ENCODE measurements around the gene FBXO41.

FBXO41 gene

GRCh38 chr2:73262108-73262651, 22.1 kb downstream of the FBXO41 start:
- H3K4me3 ChIP-seq (ENCODE audit: low read length) = no peak overlapping the region
- no peak for TF ChIP-seq ZNF274 (IDR thresholded peaks at IDR 0.05; ENCODE audit: low read depth, low read length)

- H3K4me3 ChIP-seq (ENCODE audit: low read length) = no peak overlapping the region
- TF ChIP-seq ZNF274 (IDR thresholded peaks at IDR 0.05; ENCODE audit: low read depth, low read length) = no peak
These were observed 23.8 kb downstream of the FBXO41 start for GRCh38 chr2:73260338-73260984.

- no peak for TF ChIP-seq ZNF274 (IDR thresholded peaks at IDR 0.05; ENCODE audit: low read depth, low read length)
- H3K4me3 ChIP-seq (ENCODE audit: low read length) = no peak overlapping the region
These were observed 24.5 kb downstream of the FBXO41 start for GRCh38 chr2:73259704-73260337.

- H3K4me3 ChIP-seq (ENCODE audit: low read length) = no peak overlapping the region
- TF ChIP-seq ZNF274 (IDR thresholded peaks at IDR 0.05; ENCODE audit: low read depth, low read length) = no peak
These were observed 25.0 kb downstream of the FBXO41 start for GRCh38 chr2:73259276-73259675.

- H3K4me3 ChIP-seq (ENCODE audit: low read length) = no peak overlapping the region
- TF ChIP-seq ZNF274 (IDR thresholded peaks at IDR 0.05; ENCODE audit: low read depth, low read length) = no peak
These were observed 25.4 kb downstream of the FBXO41 start for GRCh38 chr2:73258913-73259215.

GRCh38 chr2:73258186-73258912, 25.9 kb downstream of the FBXO41 start:
- no peak overlapping the region for H3K4me3 ChIP-seq (ENCODE audit: low read length)
- no peak for TF ChIP-seq ZNF274 (IDR thresholded peaks at IDR 0.05; ENCODE audit: low read depth, low read length)

GRCh38 chr2:73257425-73258125, 26.7 kb downstream of the FBXO41 start:
- H3K4me3 ChIP-seq (ENCODE audit: low read length) = no peak overlapping the region
- TF ChIP-seq ZNF274 (IDR thresholded peaks at IDR 0.05; ENCODE audit: low read depth, low read length) = no peak

GRCh38 chr2:73257021-73257420, 27.3 kb downstream of the FBXO41 start:
- no peak overlapping the region for H3K4me3 ChIP-seq (ENCODE audit: low read length)
- TF ChIP-seq ZNF274 (IDR thresholded peaks at IDR 0.05; ENCODE audit: low read depth, low read length) = no peak

GRCh38 chr2:73256618-73256922, 27.7 kb downstream of the FBXO41 start:
- no peak overlapping the region for H3K4me3 ChIP-seq (ENCODE audit: low read length)
- no peak for TF ChIP-seq ZNF274 (IDR thresholded peaks at IDR 0.05; ENCODE audit: low read depth, low read length)

GRCh38 chr2:73255907-73256617, 28.2 kb downstream of the FBXO41 start:
- no peak overlapping the region for H3K4me3 ChIP-seq (ENCODE audit: low read length)
- no peak for TF ChIP-seq ZNF274 (IDR thresholded peaks at IDR 0.05; ENCODE audit: low read depth, low read length)

- H3K4me3 ChIP-seq (ENCODE audit: low read length) = no peak overlapping the region
- no peak for TF ChIP-seq ZNF274 (IDR thresholded peaks at IDR 0.05; ENCODE audit: low read depth, low read length)
These were observed 29.2 kb downstream of the FBXO41 start for GRCh38 chr2:73255007-73255644.

- no peak overlapping the region for H3K4me3 ChIP-seq (ENCODE audit: low read length)
- no peak for TF ChIP-seq ZNF274 (IDR thresholded peaks at IDR 0.05; ENCODE audit: low read depth, low read length)
These were observed 29.8 kb downstream of the FBXO41 start for GRCh38 chr2:73254343-73255006.

GRCh38 chr2:73253901-73254300, 30.4 kb downstream of the FBXO41 start:
- TF ChIP-seq ZNF274 (IDR thresholded peaks at IDR 0.05; ENCODE audit: low read depth, low read length) = no peak
- H3K4me3 ChIP-seq (ENCODE audit: low read length) = no peak overlapping the region
